Measurements from ENCODE around the gene VIPR2.

DNA sequence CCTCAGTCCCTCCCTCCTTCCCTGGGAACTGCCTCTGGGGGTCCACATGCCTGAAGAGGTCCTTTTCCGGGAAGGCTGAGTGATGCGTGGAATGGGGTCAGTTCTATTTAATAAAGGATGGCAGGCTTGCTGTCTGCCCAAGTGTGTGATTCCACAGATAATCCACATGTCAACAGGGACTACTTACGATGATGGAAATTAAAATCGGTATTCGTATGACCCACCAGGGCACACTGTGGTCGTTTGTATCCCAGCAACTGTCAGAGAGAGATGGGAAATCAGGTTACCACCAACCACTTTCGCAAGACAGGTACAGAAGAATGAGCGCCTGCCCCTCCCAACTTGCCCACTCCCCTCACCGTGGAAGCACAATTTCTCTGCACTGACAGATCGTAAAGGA is 110.3 kb downstream of the VIPR2 start:
- TF ChIP-seq EZH2 (IDR thresholded peaks at IDR 0.05; ENCODE audit: borderline replicate concordance, insufficient read depth, low read length, poor library complexity, severe bottlenecking), result no peak
- TF ChIP-seq CTCF (IDR thresholded peaks at IDR 0.05; ENCODE audit: poor library complexity, severe bottlenecking), result no peak
- TF ChIP-seq, protein P1, sequence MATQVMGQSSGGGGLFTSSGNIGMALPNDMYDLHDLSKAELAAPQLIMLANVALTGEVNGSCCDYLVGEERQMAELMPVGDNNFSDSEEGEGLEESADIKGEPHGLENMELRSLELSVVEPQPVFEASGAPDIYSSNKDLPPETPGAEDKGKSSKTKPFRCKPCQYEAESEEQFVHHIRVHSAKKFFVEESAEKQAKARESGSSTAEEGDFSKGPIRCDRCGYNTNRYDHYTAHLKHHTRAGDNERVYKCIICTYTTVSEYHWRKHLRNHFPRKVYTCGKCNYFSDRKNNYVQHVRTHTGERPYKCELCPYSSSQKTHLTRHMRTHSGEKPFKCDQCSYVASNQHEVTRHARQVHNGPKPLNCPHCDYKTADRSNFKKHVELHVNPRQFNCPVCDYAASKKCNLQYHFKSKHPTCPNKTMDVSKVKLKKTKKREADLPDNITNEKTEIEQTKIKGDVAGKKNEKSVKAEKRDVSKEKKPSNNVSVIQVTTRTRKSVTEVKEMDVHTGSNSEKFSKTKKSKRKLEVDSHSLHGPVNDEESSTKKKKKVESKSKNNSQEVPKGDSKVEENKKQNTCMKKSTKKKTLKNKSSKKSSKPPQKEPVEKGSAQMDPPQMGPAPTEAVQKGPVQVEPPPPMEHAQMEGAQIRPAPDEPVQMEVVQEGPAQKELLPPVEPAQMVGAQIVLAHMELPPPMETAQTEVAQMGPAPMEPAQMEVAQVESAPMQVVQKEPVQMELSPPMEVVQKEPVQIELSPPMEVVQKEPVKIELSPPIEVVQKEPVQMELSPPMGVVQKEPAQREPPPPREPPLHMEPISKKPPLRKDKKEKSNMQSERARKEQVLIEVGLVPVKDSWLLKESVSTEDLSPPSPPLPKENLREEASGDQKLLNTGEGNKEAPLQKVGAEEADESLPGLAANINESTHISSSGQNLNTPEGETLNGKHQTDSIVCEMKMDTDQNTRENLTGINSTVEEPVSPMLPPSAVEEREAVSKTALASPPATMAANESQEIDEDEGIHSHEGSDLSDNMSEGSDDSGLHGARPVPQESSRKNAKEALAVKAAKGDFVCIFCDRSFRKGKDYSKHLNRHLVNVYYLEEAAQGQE (IDR thresholded peaks at IDR 0.05; ENCODE audit: borderline replicate concordance), result no peak
- TF ChIP-seq SMC3 (conservative IDR thresholded peaks at IDR 0.05; ENCODE audit: poor library complexity), result no peak
- no peak for TF ChIP-seq RAD21 (conservative IDR thresholded peaks at IDR 0.05)
- no peak for TF ChIP-seq TAF1 (IDR thresholded peaks at IDR 0.05; ENCODE audit: low read depth)

Data from neural cell (in vitro differentiated cells).